NCI-H524 treated with DMSO at 0.1 percent for 48 hours (cell line): ENCODE measurements around the gene CACNA2D3.
"Not testable (repeated sequence)": the region's sequence is repeated elsewhere in the genome, so short reads cannot be mapped to it uniquely, and the experiment has no call there.

Experiments used
- DNase-seq: peaks from one replicate; lab custom pipeline; 2025; lab: John Stamatoyannopoulos, UW

Gene CACNA2D3

DNA sequence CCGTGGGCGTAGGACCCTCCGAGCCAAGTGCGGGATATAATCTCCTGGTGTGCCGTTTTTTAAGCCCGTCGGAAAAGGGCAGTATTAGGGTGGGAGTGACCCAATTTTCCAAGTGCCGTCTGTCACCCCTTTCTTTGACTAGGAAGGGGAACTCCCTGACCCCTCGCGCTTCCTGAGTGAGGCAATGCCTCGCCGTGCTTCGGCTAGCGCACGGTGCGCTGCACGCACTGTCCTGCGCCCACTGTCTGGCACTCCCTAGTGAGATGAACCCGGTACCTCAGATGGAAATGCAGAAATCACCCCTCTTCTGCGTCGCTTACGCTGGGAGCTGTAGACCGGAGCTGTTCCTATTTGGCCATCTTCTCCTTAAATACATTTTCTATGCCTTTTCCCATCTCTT lies 342.2 kb downstream of the CACNA2D3 start:
- DNase-seq: not testable (repeated sequence)

DNA sequence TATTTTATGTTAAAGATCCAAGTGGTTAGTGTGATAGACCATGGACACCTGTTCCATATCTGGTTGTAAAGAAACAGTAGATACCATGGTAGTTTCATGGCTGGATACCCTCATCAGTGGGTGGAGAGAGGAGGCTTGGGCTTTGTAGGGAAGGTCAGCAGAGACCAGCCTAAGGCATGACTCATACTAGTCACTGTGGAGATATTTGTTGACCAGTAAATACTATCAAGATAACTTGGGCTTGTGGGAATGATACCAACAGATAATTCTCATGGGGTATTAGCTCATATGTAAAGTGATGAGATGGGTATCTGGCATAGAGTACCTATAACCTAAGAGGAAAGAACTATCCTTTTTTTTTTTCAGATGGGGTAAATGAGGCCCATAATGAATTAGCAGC lies 354.5 kb downstream of the CACNA2D3 start:
- no peak for DNase-seq

DNA sequence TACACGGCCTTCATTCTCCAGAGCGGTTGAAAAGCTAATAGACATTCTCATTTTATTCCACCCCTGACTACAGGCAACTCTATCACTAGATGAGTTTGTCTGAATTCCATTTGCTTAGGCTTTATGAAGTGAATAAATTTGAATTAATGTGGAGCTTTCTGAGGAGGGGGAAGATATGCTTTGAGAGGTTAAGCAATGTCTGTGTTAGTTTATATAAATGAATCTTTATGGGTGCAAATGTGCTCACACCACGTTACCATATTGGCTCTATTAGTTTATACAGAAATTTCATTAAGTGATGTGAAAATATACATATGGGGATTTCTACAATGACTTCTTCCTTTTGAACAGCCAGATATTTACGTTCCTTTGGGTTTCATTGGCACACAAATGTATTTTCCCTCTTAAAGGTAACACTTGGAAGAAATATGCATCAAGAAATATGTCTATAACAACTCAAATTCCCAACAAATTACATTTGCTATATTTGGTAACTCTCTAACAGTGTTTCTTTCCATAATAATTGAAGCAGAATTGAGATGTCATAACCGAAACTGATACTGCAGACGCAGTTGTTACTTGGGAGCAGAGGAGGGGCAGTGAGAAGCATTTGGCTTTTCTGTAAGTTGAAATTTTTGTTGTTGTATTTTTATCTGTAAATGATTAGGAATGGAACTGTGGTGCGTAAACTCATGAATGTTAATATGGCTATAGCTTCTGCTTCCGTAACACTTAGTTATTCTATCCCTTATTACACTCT lies 359.4 kb downstream of the CACNA2D3 start:
- no peak for DNase-seq

DNA sequence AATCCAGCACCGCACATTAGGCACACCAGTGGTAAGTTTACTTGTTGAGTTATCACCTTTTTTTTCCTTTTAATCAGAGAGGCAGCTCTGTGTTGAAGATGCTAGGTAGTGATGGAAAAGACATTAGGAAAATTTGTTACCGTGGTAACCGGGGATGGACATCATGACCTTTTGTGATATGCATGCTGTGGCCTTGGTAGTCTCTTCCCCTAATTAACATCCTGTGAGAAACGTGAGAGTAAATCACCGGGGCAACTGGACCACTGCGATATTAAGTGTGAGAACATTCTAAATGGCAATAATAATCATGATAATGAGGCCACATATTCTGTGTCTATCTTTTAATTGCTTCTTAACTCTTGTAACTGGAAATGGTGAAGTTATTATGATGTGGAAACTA lies 362.0 kb downstream of the CACNA2D3 start:
- no peak for DNase-seq

DNA sequence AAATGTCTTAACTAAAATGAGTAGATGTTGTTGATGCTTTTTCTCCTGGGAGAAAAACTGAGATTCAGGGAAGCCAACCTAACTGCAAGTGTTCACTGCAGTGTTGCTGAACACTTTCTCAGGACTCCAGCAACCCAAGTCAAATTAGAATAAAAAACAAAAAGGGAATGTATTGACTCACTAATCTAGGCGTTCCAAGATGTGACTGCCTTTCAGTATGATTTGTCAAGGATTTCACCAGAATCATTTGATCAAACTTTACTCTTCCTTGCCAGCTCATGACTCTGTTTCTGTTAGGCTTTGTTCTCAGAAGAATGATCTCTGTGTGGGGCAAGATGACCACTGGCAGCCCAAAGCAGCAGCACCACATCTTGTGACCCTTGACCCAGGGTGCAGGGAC lies 364.0 kb downstream of the CACNA2D3 start:
- no peak for DNase-seq

DNA sequence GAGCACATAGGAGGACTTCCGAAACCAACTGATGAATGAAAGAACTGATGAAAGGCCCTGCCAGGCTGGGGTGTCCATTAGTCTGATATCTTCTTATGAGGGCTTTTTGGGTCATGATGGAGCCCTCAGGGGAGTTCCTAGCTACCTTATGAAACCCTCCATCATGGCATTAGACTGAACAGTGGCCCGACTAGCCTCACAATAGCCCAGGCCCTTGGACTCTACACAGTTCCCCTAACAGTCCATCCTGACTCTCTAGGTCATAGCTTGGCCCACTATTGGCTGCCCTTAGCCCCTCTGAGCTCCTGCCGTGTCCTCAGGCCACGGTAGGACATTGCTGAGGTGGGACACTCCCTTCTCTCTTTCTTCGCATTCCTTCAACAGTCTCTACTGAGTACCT lies 365.9 kb downstream of the CACNA2D3 start:
- no peak for DNase-seq

DNA sequence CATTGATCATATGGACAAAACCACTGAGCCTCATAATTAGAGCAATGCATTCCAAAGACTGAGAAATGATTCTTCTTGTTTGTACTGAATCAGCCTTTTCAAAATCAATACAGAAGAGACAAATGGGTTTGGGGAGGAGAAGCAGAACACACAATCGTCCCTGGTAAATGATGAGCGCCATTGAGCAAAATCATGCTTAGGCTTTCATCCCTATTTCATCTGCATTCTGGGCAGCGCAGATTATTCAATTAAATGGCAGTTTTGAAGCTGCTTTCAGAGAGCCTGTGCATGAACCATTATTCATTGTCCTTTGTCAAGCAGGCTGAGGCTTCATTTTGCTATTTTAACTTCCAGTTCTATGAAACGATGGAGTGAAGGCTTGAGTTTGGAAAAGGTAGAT lies 371.9 kb downstream of the CACNA2D3 start:
- DNase-seq: no peak

DNA sequence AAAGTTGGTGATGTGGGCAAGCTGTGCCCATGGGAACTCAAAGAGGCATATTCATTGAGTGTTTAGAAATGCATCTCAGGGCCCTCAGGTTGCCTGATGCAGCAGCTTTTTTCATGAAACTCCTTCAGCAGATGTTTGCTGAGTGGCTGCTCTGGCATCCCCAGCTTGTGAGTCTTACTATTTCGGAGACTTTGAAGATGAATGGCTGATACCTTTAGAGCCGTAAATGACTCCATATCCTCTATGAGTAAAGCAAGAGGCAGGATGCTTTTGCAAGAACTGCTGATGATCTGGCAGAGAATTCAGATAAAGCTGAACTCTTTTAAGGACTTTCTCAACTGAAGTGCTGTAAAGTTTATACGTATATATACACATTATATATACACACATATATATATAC lies 384.3 kb downstream of the CACNA2D3 start:
- no peak for DNase-seq

DNA sequence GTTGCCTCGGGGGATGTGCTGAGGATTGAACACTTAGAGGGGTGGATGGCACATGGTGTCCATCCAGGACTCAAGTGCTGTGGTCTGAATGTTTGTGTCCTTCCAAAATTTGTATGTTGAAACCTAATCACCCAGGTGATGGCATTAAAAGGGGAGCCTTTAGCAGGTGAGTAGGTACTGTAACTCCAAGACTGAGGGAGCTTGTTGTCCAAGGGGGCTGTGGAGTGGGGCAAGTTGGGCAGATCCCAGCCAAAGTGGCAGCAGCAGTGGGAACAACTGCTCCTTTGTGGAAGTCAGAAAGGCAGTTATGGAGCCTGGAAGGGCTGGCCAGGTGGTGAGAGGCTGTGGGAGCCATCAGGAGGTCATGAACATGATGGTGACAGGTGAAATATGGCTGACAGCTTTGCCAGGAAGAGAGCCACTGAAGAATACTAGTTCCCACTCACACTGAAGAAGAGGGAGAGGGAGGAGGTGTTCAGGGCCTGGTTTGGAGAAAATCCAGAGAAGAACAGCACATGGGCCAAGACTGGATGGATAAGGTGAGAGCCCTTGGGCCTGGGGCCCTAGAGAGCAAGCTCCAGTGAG lies 385.6 kb downstream of the CACNA2D3 start:
- DNase-seq: no peak

DNA sequence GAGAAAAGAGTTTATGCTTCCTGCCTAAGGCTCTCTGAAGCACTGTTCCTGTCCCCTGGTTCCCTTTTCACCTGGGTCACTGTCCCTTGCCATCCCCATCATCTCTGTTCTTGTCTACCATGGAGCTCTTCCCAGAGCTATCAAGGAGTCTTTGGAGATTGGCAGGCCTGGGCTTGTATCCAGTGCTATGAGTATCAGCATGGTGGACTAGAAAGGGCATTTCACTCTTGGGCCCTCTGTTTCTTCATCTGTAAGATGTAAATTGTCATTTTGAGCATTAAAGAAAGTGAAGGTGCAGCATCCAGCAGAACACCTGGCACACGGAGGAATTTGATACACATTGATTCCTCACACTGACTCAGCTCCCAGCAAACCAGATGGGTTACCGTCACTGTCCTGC lies 388.2 kb downstream of the CACNA2D3 start:
- no peak for DNase-seq

DNA sequence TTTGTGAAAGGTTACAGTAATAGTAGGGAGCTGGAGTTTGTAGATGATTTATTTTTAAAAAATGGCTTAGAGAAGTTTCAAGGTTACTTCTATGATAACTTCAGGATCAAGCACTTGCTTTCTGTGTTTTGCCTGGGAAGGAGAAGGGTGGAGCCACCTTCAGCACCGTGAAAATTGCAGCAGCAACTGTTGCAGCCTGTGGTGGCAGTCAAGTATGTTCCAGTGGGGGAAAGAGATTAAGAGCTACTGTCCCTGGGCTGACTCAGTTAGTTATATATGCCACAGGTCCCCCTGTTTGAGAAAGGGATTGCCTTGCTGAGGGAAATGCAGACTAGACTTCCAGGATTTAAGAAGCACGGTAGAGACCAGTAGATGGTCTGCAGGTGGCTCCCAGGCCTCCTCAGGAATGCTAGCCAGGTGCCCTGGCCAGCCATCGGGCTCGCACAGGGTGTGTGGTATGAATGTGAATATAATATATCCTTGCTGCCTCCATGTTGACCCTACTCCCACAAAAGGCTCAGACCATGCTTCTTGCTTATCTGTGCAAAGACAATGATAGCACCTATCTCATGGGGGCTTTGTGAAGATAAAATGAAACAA lies 389.5 kb downstream of the CACNA2D3 start:
- DNase-seq: no peak

DNA sequence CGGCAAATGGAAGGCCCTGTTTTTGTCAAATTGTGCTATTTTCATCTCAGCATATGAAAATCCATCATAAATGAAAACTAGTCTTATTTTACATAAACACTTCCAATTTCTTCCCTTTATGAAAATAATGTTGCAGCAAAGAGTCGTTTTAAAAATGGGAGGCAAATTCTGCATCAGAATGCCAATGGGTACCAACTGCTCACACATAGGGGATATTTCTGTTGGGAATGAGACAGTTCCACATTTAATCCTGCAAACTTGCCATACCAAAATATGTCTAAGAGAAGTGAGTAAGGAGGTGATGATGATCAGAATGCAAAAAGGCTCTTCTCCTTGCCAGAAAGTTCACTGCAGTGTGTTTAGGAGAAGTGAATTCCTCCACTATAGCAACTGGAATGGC lies 391.7 kb downstream of the CACNA2D3 start:
- DNase-seq: no peak

DNA sequence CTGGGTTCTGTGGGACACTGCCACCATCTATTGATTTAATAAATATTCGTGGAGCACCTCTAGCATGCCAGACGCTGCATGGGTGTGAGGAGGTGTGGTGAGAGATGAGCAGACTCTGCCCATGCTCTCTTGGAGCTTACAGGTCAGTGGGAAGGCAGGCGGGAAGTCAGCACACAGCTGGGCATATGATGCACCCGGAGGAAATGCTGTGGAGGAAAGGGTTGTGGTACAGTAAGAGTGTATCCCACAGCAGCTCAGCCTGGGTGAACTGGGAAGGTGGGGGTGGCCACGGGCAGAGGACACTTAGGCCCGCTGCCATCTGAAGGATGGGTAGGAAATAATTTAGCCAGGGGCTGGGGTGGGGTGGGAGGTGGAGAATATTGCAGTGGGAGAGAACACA lies 392.1 kb downstream of the CACNA2D3 start:
- DNase-seq: no peak

DNA sequence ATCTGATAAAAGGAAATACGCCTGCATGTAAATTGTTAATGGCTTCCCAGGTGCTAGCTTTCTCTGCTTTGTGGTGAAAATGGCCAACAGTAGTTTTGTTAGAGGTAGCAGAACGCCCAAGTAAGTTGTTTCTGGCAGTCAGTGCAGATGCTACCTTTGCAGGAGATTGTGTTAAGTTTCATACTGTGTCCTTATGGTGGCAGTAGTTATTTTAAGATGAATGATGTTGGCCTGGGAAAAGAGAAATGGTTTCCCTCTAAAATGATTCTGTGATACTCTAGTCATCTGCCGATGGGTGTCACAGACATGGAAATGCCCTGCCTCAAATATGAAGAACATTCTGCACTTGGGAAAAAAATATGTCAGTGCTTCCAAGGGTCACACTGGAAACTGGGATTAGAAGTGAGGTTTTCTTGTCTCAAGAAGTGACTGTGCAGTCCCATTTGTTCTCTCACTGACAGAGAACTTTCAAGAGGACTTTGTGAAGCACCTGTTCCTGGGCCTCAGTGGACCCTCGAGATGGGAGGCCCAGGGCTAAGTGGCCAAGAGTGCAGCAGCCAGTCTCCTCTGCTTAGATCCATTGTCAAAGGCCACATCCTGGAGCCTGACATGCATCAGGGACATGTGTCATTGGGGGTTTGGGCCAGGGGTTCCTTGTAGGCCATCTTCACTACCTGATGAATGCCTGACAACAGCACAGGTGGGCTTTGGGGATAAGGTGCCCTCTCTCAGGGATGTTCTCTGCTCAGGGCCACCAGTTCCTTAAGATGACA lies 393.3 kb downstream of the CACNA2D3 start:
- no peak for DNase-seq

DNA sequence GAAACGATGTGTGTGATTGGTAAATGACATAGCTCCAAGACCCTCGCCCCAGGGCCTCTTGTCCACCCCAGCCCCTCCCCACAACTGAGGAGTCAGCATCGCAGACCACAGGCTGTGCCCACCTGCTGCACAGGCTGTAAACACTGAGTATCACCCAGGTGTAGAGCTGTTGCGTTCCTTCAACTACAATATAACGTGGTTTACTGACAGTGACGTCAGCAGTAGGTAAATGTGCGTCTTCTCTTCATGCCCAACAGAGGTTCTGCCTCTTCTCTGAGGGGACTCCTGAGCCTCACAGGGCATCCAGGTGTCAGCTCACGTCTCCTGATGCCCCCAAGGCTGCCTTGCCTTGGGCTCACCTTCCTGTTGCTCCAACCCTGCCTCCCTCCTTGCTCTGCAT lies 395.1 kb downstream of the CACNA2D3 start:
- no peak for DNase-seq

DNA sequence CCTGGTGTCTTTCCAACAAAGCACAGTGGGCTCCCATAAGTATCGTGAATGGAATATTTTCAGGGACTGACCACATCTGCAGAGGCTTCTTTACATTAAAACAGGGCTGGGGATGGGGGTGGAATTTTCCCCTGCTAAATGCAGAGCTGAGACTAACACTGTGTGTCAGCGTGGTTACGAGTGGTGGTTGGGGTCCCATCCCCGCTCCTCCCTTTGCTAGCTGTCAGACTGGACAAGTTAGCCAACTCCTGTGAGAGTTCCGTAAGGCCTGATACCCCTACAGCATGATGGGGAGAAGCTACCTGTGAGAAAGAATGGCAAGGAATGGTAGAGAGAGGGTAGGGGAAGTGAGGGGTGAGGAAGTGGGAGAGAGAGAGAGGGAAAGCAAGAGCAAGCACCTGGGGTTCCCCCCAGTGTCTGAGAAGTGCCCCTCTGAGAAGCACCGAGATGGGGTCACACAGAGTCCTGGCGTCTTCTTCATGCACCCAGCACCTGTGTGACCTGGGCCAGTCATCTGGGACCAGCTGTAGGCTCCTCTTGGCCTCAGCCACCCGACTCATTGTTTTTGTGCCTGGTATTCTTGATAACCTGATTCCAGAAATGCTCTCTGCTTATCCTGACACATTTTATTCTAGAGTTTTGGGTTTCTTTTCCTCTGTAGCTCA lies 395.8 kb downstream of the CACNA2D3 start:
- DNase-seq: no peak

DNA sequence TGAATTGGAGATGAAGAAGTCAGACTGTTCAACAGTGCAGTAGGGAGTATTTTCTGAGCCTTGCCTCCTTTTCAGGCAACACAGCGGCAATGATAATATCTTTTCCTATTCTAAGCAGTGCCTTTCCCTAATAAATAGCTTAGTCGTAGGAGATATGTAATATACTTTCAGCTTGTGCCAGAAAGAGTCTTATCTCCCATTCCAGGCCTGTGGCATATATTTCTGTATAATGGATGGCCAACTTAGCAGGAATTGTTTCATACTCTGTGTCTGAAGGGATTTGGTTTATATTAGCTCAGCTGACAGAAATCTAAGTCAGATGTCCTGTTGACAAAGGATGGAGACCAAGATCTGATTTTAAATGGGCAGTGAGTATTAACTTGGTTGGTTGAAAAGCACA lies 397.1 kb downstream of the CACNA2D3 start:
- no peak for DNase-seq

DNA sequence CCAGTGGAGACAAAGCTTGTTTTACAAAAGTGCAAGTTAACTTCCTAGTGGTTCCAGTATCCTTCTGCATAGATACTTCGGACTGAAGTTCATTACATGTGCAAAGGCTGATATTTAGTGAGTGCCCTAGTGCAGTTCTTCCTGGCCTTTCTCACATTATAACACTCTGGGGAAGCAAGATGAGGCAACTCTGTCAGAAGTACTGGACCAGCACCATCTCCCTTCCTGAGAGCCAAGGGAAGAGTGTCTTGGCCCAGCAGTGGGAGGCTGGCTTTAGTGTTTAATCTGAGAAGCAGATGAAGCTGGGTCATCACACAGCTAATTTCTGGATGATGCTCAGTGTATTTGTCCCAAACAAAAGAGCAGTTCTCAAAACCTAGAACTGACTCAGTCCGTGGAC lies 397.7 kb downstream of the CACNA2D3 start:
- no peak for DNase-seq

DNA sequence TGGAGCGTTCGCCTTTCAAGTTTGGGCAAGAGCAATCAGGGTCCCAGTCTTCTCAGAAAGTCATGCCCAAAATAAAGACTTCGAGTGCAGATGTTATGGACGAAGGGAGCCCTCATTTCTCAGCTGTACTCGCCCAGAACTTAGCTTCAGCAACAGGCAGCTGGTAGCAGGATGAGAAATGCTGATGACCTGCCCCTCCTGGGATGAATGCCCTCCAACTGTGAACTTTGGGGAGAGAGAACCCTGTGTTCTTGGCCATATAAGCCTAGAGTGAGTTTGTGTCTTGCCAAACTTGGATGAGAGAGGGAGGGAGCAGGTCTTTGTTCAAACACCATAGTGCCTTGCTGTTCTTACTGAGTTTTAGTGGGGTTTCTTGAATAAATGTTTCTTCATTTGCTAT lies 405.2 kb downstream of the CACNA2D3 start:
- no peak for DNase-seq

DNA sequence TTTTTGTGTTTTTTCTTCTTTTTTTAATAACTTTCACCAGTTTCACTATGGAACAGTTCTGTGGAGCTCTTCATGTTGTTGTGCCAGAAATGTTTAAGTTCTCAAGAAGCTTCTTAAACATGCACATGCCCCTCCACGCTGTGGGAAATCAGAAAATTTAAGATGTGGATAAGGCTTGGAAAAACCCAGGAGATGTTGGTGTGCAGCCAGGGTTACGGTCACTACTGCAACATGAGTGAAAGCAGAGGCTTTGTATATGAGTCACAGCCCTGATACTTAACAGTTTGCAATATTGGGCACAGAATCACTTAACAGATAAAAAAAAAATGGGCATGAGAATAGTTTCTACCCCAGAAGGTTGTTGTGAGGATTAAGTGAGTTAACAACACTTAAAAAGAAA lies 405.6 kb downstream of the CACNA2D3 start:
- no peak for DNase-seq

DNA sequence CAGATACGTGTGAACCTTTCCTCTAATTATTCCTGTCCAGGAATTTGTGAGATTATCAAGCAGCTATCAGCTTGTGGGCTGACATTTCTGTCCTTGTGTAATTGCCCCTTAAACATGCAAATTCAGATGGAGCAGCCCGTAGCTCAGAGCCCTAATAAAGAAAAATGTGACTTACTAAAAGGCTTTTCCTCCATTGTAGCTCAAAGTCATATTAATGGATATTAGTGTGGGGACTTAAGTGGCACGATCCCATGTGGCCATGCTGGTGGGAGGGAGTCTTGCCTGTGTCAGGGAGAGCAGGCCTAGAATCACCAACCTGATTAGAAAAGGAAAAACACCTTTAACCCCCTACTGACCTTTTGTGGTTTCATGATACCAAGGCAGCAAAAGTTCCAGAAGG lies 406.3 kb downstream of the CACNA2D3 start:
- no peak for DNase-seq

DNA sequence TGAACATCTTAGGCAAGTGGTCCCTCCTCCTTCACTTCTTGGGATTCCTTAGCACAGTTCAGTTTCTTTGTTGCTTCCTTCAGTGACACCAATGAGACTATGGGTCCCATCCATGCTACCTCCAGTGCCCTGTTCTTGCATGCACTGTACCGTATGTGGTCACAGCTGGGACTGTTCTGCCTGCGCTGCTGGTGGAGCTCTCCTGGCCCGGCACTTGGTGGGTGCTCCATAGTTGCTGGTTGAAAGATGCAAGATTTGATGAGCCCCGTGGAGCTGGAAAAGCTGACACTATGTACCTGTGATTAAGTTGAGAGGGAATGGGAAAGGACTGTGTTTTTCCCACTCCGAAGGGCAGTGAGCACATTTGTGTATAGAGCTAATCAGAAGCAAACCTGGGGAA lies 407.7 kb downstream of the CACNA2D3 start:
- no peak for DNase-seq
